GM19193 (cell line): Measurements from ENCODE around the gene TSPO2.

ENCODE experiments used
- POLR2A ChIP-seq: IDR thresholded peaks from 4 replicates; pipeline ENCODE4 v1.6.1; 2011; ENCODE audit not compliant: insufficient read depth, insufficient read length; ENCODE audit errors: extremely low read depth

The TSPO2 gene

GRCh38 chr6:41040940-41041536 lies 1.2 kb upstream of the TSPO2 start:
- TF ChIP-seq POLR2A, result no peak

- TF ChIP-seq POLR2A, result no peak
Observed at GRCh38 chr6:41043151-41043550, 884 bp downstream of the TSPO2 start.

- no peak for TF ChIP-seq POLR2A
Observed at GRCh38 chr6:41045664-41046063, 3.4 kb downstream of the TSPO2 start.

- no peak for TF ChIP-seq POLR2A
Observed at GRCh38 chr6:41046084-41046483, 3.8 kb downstream of the TSPO2 start.

GRCh38 chr6:41047306-41047705 lies 5.0 kb downstream of the TSPO2 start:
- no peak for TF ChIP-seq POLR2A

GRCh38 chr6:41047745-41048732 lies 5.8 kb downstream of the TSPO2 start:
- TF ChIP-seq POLR2A, result no peak

GRCh38 chr6:41049521-41049920 lies 7.3 kb downstream of the TSPO2 start:
- no peak for TF ChIP-seq POLR2A

GRCh38 chr6:41049955-41050354 lies 7.7 kb downstream of the TSPO2 start:
- no peak for TF ChIP-seq POLR2A

GRCh38 chr6:41050536-41050935 lies 8.3 kb downstream of the TSPO2 start:
- no peak for TF ChIP-seq POLR2A

- TF ChIP-seq POLR2A, result no peak
Observed at GRCh38 chr6:41051873-41052272, 9.6 kb downstream of the TSPO2 start.

GRCh38 chr6:41053041-41053440 lies 10.8 kb downstream of the TSPO2 start, which contains the start of gene APOBEC2:
Gene APOBEC2 (plus strand): TSS chr6:41053202. CDS start chr6:41053348, 146 bp downstream.
- no peak for TF ChIP-seq POLR2A

- no peak for TF ChIP-seq POLR2A
Observed at GRCh38 chr6:41054511-41054910, 12.2 kb downstream of the TSPO2 start.

- TF ChIP-seq POLR2A, result no peak
Observed at GRCh38 chr6:41055149-41055548, 12.9 kb downstream of the TSPO2 start.

GRCh38 chr6:41056768-41057490 lies 14.7 kb downstream of the TSPO2 start:
- no peak for TF ChIP-seq POLR2A

GRCh38 chr6:41058783-41059181 lies 16.5 kb downstream of the TSPO2 start:
- TF ChIP-seq POLR2A, result no peak
